ENCODE results near the gene PDE1A. TPM values are rescaled to one million over a fixed set of nuclear protein-coding genes. Genes with fewer than 3 reads are reported as not detected.

The PDE1A gene
- polyA plus RNA-seq, 1 experiment, result 4.3 TPM

DNA sequence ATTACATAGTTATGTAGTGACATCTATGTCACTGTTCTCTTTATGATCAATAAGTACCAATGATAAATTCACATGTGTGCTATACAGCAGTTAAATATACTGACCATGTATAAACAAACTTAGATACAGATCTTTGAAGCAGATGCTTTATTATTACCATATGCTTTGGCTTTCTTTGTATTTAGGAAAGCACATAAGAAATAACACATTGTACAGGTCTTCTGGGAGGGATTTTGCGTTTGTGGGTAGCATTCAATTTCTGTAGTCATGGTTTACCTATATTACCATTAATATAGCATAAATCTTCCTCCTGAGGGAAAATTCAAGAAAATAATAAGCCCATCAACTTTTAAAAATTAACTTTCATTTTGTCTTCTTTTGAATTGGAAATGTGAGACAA lies 1.6 kb upstream of the PDE1A start:
- Histone ChIP-seq H3K27me3 (ENCODE audit: control insufficient read depth, insufficient read depth, low read length) (no peaks in the 10 kb centered on the region), H3K27ac (ENCODE audit: low read depth, low read length) (no peak overlapping the region), H3K9me3 (ENCODE audit: control insufficient read depth, insufficient read depth, low read length) (no peaks in the 10 kb centered on the region), H3K4me3 (ENCODE audit: low read depth, low read length) (no peak overlapping the region)
- CTCF ChIA-PET, result no interaction called here
- TF ChIP-seq, protein P1, sequence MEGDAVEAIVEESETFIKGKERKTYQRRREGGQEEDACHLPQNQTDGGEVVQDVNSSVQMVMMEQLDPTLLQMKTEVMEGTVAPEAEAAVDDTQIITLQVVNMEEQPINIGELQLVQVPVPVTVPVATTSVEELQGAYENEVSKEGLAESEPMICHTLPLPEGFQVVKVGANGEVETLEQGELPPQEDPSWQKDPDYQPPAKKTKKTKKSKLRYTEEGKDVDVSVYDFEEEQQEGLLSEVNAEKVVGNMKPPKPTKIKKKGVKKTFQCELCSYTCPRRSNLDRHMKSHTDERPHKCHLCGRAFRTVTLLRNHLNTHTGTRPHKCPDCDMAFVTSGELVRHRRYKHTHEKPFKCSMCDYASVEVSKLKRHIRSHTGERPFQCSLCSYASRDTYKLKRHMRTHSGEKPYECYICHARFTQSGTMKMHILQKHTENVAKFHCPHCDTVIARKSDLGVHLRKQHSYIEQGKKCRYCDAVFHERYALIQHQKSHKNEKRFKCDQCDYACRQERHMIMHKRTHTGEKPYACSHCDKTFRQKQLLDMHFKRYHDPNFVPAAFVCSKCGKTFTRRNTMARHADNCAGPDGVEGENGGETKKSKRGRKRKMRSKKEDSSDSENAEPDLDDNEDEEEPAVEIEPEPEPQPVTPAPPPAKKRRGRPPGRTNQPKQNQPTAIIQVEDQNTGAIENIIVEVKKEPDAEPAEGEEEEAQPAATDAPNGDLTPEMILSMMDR (IDR thresholded peaks at IDR 0.05; ENCODE audit: low read depth, low read length), result no peak
- DNase-seq (ENCODE audit: low read depth, low spot score), result no peak
- POLR2A ChIA-PET, result no interaction called here

DNA sequence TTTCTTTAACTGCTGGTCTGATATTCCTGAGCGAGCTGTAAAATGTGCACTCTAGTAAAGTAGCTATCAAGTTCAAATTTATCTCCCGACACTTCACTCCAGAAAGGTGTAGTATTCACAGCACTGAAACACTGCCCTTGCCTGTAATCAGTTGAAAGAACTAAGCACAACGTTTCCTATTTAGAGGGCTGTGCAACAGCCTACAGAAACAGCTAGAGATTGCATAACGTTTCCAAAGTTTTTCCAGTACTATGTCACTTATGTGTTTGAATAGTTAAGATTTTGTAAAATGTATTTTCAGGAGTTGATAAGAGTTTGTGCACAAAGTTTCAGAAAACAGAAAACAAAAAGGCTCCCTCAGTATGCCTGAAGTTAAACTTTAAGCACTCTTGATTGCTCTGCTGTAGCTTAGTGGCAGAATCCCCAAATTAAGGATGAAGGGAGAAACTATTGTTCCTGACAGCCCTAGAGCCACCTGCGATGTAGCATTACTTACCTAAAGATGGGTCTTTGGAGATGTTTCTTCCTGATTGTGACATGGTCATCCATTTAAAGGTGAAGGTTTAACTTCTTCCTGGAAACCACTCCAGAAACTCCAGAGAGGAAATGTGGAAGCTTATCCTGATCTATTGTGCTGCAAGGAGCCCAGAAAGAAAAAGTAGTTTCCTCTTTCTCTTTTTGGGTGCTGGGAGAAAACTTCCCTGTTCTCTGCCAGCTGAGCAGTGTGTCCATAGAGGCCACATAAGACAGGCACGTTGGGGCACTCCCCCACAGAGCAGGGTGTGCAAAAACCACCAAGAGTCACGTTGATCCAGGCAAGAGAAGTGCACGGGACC lies 536 bp downstream of the PDE1A start:
- ChIA-PET POLR2A (interaction anchor here (0.6 to 1.0 kb wide), 2 partner anchors 19 to 497 kb away, joined by 3 to 4 read pairs; no protein-coding TSS in a partner anchor), CTCF (interaction anchor here (0.5 to 0.7 kb wide), 2 partner anchors 240 to 853 kb away, joined by 3 read pairs; no protein-coding TSS in a partner anchor)
- no peak for DNase-seq (ENCODE audit: low read depth, low spot score)
- peak overlapping the region; percentile 30 for H3K4me3 ChIP-seq (ENCODE audit: low read depth, low read length)
- TF ChIP-seq, protein P1 (IDR thresholded peaks at IDR 0.05; ENCODE audit: low read depth, low read length), result no peak
- H3K27me3 ChIP-seq (ENCODE audit: control insufficient read depth, insufficient read depth, low read length), result no peaks in the 10 kb centered on the region
- no peak overlapping the region for H3K27ac ChIP-seq (ENCODE audit: low read depth, low read length)
- no peaks in the 10 kb centered on the region for H3K9me3 ChIP-seq (ENCODE audit: control insufficient read depth, insufficient read depth, low read length)

DNA sequence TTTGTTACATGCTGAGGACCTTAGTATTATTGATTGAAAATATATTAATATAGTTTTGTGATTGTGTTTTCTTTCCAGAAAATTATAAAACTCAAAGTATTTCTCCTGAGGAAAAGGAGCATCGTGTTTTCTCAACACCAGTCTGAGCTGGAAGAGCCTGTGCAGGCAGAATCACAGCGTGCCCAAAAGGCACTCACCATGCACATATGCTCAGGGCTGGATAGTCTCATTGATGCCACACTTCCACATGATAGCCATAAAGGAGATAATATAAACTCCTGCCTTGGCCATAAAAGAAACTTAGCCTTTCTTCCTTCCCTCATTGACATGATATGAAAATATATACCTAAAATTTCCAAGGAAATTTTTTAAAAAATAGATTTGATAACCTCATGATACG lies 4.0 kb downstream of the PDE1A start:
- Histone ChIP-seq H3K27me3 (ENCODE audit: control insufficient read depth, insufficient read depth, low read length) (no peaks in the 10 kb centered on the region), H3K4me3 (ENCODE audit: low read depth, low read length) (no peak overlapping the region), H3K9me3 (ENCODE audit: control insufficient read depth, insufficient read depth, low read length) (no peaks in the 10 kb centered on the region), H3K27ac (ENCODE audit: low read depth, low read length) (no peak overlapping the region)
- TF ChIP-seq, protein P1 (IDR thresholded peaks at IDR 0.05; ENCODE audit: low read depth, low read length), result no peak
- DNase-seq (ENCODE audit: low read depth, low spot score), result no peak
- ChIA-PET CTCF (no interaction called here), POLR2A (no interaction called here)

DNA sequence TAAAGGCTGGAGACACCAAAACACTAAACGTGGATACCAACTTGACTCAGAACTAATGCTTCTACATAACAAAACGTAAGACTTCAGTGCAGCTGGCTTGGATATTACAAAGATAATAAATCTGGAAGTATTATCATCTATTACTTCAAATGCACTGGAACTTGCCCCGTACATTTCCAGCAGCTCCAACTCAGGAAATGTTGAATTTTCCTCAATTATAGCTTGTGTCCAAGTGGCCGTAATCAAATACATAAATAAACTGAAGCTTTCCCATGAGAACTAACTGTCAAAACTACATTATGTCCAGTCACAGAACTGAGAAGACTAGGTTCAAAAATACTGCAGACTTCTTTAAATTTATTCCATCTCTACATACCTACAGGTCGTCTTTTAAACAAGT lies 6.2 kb downstream of the PDE1A start:
- no peak for DNase-seq (ENCODE audit: low read depth, low spot score)
- POLR2A ChIA-PET, result no interaction called here
- H3K27me3 ChIP-seq (ENCODE audit: control insufficient read depth, insufficient read depth, low read length), result no peaks in the 10 kb centered on the region
- H3K4me3 ChIP-seq (ENCODE audit: low read depth, low read length), result no peak overlapping the region
- no peaks in the 10 kb centered on the region for H3K9me3 ChIP-seq (ENCODE audit: control insufficient read depth, insufficient read depth, low read length)
- TF ChIP-seq, protein P1 (IDR thresholded peaks at IDR 0.05; ENCODE audit: low read depth, low read length), result no peak
- H3K27ac ChIP-seq (ENCODE audit: low read depth, low read length), result no peak overlapping the region
- CTCF ChIA-PET, result interaction anchor here (1.4 kb wide), 1 partner anchor 229 kb away, joined by 6 read pairs; no protein-coding TSS in a partner anchor

DNA sequence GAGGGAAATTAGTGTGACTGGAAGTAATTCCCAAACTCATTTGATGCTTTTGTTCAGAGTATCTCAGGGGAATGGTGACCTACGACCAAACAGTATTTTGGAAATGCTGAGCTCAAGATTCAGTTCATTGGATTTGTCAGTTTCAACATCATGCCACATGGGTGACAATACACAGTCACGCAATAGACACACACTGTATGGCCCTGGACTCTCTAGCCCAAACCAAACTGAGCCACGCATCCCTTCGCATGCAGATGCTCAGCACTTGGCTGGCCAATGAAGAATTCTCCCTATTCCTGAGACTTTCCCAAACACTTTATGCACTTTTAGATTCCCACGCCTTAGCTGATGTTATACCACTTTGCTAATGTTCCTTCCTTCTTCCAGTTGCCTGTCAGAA lies 10.0 kb downstream of the PDE1A start:
- ChIA-PET CTCF (interaction anchor here (1.5 kb wide), 1 partner anchor 233 kb away, joined by 4 read pairs; no protein-coding TSS in a partner anchor), POLR2A (no interaction called here)
- Histone ChIP-seq H3K9me3 (ENCODE audit: control insufficient read depth, insufficient read depth, low read length) (no peaks in the 10 kb centered on the region), H3K4me3 (ENCODE audit: low read depth, low read length) (no peak overlapping the region), H3K27me3 (ENCODE audit: control insufficient read depth, insufficient read depth, low read length) (no peaks in the 10 kb centered on the region), H3K27ac (ENCODE audit: low read depth, low read length) (no peak overlapping the region)
- TF ChIP-seq, protein P1 (IDR thresholded peaks at IDR 0.05; ENCODE audit: low read depth, low read length), result no peak
- DNase-seq (ENCODE audit: low read depth, low spot score), result no peak

All from AG04450 (cell line).